VCaP (cell line): Measurements from ENCODE around the gene CD48.

Experiments
- H3K27ac ChIP-seq: fragments of 450-650 bp; 2 replicates; pipeline ENCODE4 v1.5.1; 2017
- TF ChIP-seq, protein P1 (sequence below): fragments of 450-650 bp; conservative IDR thresholded peaks from 2 replicates; pipeline ENCODE4 v1.5.1; 2017; ENCODE audit warnings: mild to moderate bottlenecking, moderate library complexity

Gene CD48

DNA sequence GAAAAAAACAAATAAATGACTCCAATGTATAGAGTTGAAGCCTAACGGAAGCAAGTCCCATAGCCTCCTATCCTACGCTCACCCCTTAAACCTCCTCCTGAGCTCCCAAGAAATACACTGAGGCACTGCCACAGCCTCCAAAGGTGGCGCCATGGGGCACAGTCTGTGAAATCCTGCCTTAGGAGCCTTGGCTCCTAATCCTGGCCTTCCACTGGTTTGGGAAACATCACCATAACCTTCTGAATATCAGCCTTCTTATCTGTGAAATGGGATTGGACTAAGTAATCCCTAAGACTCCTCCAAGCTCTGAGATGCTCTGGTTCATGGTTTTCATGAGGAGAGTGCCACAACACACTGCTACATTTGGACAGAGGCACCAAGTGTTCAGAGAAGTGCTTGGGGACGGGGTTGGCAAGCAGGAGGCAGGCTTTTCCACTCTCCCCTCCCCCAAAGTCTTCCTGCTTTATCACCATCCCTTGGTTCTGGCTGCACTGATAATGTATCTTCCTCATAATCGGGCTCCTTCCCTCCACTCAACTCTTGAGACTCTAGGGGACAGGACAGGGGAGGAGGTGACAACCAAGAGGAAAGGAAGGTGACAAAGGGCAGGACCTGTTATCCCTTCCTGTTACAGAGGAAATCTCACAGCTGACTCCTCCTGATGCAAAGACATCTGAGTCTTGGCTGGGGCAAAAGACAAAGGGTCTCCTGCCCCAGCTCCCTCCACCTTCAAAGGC lies 30.2 kb upstream of the CD48 start:
- no peak overlapping the region for H3K27ac ChIP-seq
- TF ChIP-seq, protein P1, sequence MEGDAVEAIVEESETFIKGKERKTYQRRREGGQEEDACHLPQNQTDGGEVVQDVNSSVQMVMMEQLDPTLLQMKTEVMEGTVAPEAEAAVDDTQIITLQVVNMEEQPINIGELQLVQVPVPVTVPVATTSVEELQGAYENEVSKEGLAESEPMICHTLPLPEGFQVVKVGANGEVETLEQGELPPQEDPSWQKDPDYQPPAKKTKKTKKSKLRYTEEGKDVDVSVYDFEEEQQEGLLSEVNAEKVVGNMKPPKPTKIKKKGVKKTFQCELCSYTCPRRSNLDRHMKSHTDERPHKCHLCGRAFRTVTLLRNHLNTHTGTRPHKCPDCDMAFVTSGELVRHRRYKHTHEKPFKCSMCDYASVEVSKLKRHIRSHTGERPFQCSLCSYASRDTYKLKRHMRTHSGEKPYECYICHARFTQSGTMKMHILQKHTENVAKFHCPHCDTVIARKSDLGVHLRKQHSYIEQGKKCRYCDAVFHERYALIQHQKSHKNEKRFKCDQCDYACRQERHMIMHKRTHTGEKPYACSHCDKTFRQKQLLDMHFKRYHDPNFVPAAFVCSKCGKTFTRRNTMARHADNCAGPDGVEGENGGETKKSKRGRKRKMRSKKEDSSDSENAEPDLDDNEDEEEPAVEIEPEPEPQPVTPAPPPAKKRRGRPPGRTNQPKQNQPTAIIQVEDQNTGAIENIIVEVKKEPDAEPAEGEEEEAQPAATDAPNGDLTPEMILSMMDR, result no peak

DNA sequence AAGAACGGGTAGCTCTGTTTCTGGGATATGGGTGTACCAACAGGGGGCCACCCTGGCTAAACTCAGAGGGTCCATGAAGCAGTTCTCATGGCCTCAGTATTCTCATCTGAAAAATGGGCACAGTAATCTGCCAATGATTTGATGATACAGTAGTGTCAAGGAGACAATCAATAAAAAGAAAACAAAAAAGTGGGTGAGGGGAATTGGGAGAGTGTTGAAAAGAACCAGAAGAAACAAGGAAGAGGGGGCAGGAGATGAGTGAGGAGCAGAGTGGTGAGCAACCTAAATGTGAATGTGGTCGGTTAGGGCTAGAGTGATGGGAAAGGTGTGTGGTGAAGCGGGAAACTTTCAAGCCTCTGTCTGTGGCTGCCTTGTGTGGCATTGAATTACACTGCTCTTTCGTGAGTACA lies 29.5 kb upstream of the CD48 start:
- no peak overlapping the region for H3K27ac ChIP-seq
- TF ChIP-seq, protein P1, result no peak

DNA sequence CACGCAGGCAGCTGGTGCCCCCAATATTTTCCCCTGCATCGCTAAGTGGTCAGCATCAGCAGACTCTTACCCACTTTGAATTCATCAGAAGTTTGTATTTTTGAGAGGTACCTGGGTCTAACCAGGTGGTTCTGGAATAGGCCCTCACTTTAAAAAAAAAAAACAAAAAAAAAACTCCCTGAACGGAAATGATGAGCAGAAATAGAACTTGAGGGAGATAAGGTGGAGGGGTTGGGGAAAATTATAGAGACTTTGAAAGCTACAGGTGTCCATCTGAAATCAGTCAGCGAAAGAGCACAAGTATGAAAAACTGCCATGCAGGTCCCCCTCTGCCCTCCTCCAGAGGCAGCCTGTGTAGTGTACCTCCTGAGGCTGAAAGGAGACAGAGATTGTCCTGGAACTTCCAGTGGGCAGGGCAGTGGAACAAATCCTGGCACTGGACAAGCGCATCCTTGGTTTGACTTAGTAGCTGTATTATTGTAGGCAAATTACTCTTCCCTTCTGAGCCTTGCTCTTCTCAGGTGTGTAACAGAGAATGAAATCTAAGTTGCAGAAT lies 28.6 kb upstream of the CD48 start:
- TF ChIP-seq, protein P1, result no peak
- no peak overlapping the region for H3K27ac ChIP-seq

DNA sequence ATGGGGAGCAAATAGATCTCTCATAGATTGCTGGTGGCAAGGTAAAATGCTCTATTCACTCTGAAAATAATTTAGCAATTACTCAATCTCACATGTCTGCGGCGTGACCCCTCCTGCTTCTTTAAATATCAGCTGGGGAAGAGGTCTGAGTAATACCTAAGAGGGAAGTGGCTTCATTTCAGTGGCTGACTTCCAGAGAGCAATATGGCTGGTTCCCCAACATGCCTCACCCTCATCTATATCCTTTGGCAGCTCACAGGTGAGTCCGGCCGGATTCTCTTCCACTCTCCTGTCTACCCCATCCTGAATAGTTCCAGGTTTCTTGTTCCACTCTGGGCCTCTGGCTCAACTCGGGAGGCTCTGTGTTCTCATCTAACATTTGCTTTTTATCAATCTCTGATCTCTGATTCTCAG lies 27.5 kb upstream of the CD48 start, which contains the start of gene SLAMF7:
SLAMF7 (plus strand) TSS at position 150 of the 414 bp plus-strand sequence; CDS start at position 205, 55 bp downstream.
- no peak within 1 kb of the TSS for H3K27ac ChIP-seq
- TF ChIP-seq, protein P1, result no peak

DNA sequence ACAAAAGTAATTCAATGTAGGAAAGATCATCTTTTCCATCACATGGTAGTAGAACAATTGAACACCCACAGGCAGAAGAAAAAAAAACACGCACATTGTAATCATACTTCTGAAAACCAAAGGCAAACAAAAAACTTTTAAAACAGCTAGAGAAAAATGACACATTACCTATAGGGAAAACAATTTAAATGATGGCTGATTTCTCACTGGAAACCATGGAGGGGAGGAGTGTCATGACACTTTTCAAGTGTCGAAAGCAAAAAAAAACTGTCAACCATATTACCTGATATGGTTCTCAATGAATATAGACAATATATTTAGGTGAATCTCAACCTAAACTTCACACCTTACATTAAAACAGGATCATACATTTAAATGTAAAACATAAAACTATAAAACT lies 26.6 kb upstream of the CD48 start:
- H3K27ac ChIP-seq, result no peak overlapping the region
- TF ChIP-seq, protein P1, result no peak

DNA sequence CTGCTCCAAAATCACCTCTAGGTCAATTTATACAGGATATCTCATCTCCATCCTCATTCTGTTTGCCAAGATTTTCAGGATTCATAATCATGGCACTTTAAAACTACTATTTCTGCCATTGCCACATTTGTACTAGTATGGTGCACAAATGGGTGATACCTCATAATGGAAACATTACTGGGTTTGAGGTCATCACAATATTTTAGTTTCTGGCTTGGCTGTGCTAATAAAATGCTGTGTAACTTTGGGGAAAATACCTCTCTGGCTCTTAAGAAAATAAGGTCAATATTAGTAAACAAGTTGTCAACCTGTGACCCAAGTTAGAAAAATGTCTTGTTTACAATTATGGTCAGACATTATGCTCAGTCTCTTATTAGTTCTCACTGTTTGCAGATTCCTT lies 22.7 kb upstream of the CD48 start:
- TF ChIP-seq, protein P1, result no peak
- H3K27ac ChIP-seq, result no peak overlapping the region

DNA sequence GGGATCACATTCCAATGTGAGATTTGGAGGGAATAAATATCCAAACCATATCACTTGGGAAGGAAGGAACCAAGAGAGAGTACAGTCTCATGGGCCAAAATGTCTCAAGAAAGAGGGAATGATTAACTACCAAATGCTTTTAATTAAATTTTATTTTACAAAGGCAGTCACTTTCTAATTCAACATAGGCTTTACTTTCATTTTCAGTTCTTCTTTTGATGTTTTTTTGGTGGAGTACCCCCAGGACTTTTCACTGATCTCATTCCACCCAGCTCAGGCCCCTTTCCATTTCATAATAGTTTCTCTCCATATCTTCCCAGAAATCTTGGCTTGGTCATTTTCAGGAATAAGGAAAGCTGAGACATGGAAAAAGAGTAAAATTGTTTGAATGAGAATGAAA lies 22.3 kb upstream of the CD48 start:
- no peak overlapping the region for H3K27ac ChIP-seq
- TF ChIP-seq, protein P1, result no peak
